Naive thymus-derived CD4-positive, alpha-beta T cell (primary cell): ENCODE data around the gene CD302. TPM values are rescaled to one million over a fixed set of nuclear protein-coding genes. Genes with fewer than 3 reads are reported as not detected.

Source experiments
- ATAC-seq: fragments of 150-1000 bp; cut with Tn5 transposase; 2 replicates; pipeline ENCODE4 v1.10.0; 2021; ENCODE audit warnings: mild to moderate bottlenecking, moderate library complexity
- CTCF ChIA-PET: fragments of 350-600 bp; sonication (Branson Sonifier 250); formaldehyde crosslinking; loops from one replicate; lab custom pipeline; 2021; ENCODE audit warnings: antibody characterized with exemption; lab: Charles Lee
- POLR2A ChIA-PET: fragments of 350-600 bp; sonication (Branson Sonifier 250); formaldehyde crosslinking; loops from one replicate; lab custom pipeline; 2021; ENCODE audit warnings: antibody characterized with exemption, inconsistent platforms; lab: Charles Lee
- DNase-seq, 9 donors: peaks; one replicate each; pipeline versions ENCODE4 v3.0.0 to v3.0.0-alpha.2; 2020 to 2022; ENCODE audit warnings: mixed read lengths in 1 of 9
- H3K27ac ChIP-seq: one replicate; pipeline ENCODE4 v1.7.0; 2013; ENCODE audit warnings: mild to moderate bottlenecking, low read depth, low read length, moderate library complexity
- H3K27me3 ChIP-seq, 2 donors: one replicate each; pipeline ENCODE4 v1.7.0; 2013; ENCODE audit warnings: low read length in 2 of 2, mild to moderate bottlenecking in 2 of 2, moderate library complexity in 2 of 2; ENCODE audit not compliant: control insufficient read depth in 2 of 2, insufficient read depth in 2 of 2
- H3K36me3 ChIP-seq, 3 experiments: 1 replicate in 2 of 3; 2 replicates in 1 of 3; pipeline ENCODE4 v1.7.0; 2013; ENCODE audit warnings: low read length in 3 of 3, mild to moderate bottlenecking in 3 of 3, moderate library complexity in 1 of 3; ENCODE audit not compliant: insufficient read depth in 3 of 3, control insufficient read depth in 2 of 3
- H3K4me1 ChIP-seq, 2 donors: one replicate each; pipeline ENCODE4 v1.7.0; 2013; ENCODE audit warnings: low read length in 2 of 2, mild to moderate bottlenecking in 2 of 2, moderate library complexity in 1 of 2; ENCODE audit not compliant: control insufficient read depth in 2 of 2, insufficient read depth in 2 of 2
- H3K4me3 ChIP-seq: 2 replicates; pipeline ENCODE4 v1.7.0; 2013; ENCODE audit warnings: mild to moderate bottlenecking, low read length
- H3K9me3 ChIP-seq, 3 experiments: 1 replicate in 2 of 3; 2 replicates in 1 of 3; pipeline ENCODE4 v1.7.0; 2013; ENCODE audit warnings: low read length in 3 of 3; ENCODE audit not compliant: control insufficient read depth in 2 of 3
- H3K27ac Mint-ChIP-seq, 9 donors: one replicate each; pipeline ENCODE4 v1.8.0; 2020 to 2022; ENCODE audit warnings: mixed read lengths in 9 of 9, mild to moderate bottlenecking in 8 of 9, moderate library complexity in 5 of 9, inconsistent platforms in 2 of 9
- H3K27me3 Mint-ChIP-seq, 5 donors: one replicate each; pipeline ENCODE4 v1.8.0; 2021 to 2022; ENCODE audit warnings: mixed read lengths in 5 of 5, mild to moderate bottlenecking in 1 of 5
- H3K36me3 Mint-ChIP-seq, 5 donors: one replicate each; pipeline ENCODE4 v1.8.0; 2020 to 2022; ENCODE audit warnings: mixed read lengths in 5 of 5, mild to moderate bottlenecking in 3 of 5, inconsistent platforms in 1 of 5
- H3K4me1 Mint-ChIP-seq, 7 donors: one replicate each; pipeline ENCODE4 v1.8.0; 2020 to 2022; ENCODE audit warnings: mixed read lengths in 7 of 7, mild to moderate bottlenecking in 3 of 7, inconsistent platforms in 1 of 7
- H3K4me3 Mint-ChIP-seq, 10 donors: one replicate each; pipeline ENCODE4 v1.8.0; 2020 to 2022; ENCODE audit warnings: mild to moderate bottlenecking in 10 of 10, mixed read lengths in 10 of 10, moderate library complexity in 6 of 10, inconsistent platforms in 2 of 10
- H3K9me3 Mint-ChIP-seq, 11 donors: one replicate each; pipeline ENCODE4 v1.8.0; 2020 to 2022; ENCODE audit warnings: mixed read lengths in 11 of 11, mild to moderate bottlenecking in 4 of 11, inconsistent platforms in 1 of 11, moderate library complexity in 1 of 11
- intact Hi-C, 2 donors: fragments of 100-400 bp; cut with micrococcal nuclease; formaldehyde crosslinking; loops; one replicate each; pipeline ENCODE4 v1.15.1; 2023
- polyA plus RNA-seq, 2 donors: library from polyadenylated mRNA; unstranded; fragments of 300-500 nt; fragmentation: Illumina TruSeq; gene quantifications; one replicate each; pipeline ENCODE4 v1.2.3, GENCODE V29; 2021
- total RNA-seq, 6 experiments: library from RNA in 5 of 6; stranded (reverse) in 5 of 6; gene quantifications; 1 replicate in 5 of 6; 2 replicates in 1 of 6; pipeline ENCODE4 v1.2.3 and lab custom pipeline; 2021 to 2026

Gene CD302
- total and polyA plus RNA-seq, 7 experiments from 2014 or later = 0.35 to 30.5 (median 1.2) TPM

GRCh38 chr2:159776321-159776720, 21.7 kb downstream of the CD302 start:
- Histone ChIP-seq H3K9me3 (no peaks in the 10 kb centered on the region), H3K4me3 (no peak overlapping the region), H3K36me3 (no peaks in the 10 kb centered on the region), H3K27ac (no peak overlapping the region), H3K4me1 (no peaks in the 10 kb centered on the region), H3K27me3 (no peaks in the 10 kb centered on the region)
- no peak for ATAC-seq
- intact Hi-C loops = loop anchor here in 1 of 2 donors (10.0 kb wide), 1 partner anchor 62 kb away; the partner anchor contains the start of gene MARCHF7
- Mint-ChIP-seq H3K9me3 (no peaks in the 10 kb centered on the region), H3K27ac (peak overlapping the region in 1 of 9 donors; percentile 9), H3K36me3 (peaks cover 0 to 6% (median 1%) of the 10 kb centered on the region in 5 donors), H3K4me3 (no peak overlapping the region), H3K4me1 (peaks cover 0 to 7% (median 3%) of the 10 kb centered on the region in 7 donors), H3K27me3 (no peaks in the 10 kb centered on the region)
- DNase-seq = no peak
- CTCF ChIA-PET = no interaction called here
- POLR2A ChIA-PET = no interaction called here

DNA sequence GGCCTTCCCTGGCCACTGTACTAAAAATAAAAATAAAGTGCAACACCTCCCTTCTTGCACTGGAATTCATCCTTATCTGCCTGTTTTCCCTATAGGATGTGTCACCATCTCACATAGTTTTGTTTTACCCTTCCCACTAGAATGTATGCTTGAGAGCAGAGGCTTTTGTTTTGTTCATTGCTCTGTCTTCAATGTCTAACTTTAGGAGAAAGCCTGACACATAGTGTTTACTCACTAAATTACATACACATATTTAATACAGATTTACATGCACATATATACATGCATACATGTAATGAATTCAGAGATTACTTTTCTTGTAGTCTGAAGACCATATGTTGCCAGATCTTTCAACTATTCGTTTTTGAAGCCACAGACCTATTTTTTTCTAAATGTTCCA, 23.0 kb downstream of the CD302 start:
- intact Hi-C loops = loop anchor here in 1 of 2 donors (10.0 kb wide), 1 partner anchor 60 kb away; the partner anchor contains the start of gene MARCHF7
- Mint-ChIP-seq H3K9me3 (no peaks in the 10 kb centered on the region), H3K36me3 (peaks cover 0 to 11% (median 7%) of the 10 kb centered on the region in 5 donors), H3K4me3 (no peak overlapping the region), H3K4me1 (peaks cover 0 to 7% (median 3%) of the 10 kb centered on the region in 7 donors), H3K27me3 (no peaks in the 10 kb centered on the region), H3K27ac (peak overlapping the region; percentile 3 to 79 (median 30))
- H3K4me1 ChIP-seq = no peaks in the 10 kb centered on the region
- no peak overlapping the region for H3K27ac ChIP-seq
- ChIA-PET CTCF (no interaction called here), POLR2A (no interaction called here)
- H3K27me3 ChIP-seq = no peaks in the 10 kb centered on the region
- ATAC-seq (peak; percentile 41), DNase-seq (no peak)
- no peaks in the 10 kb centered on the region for H3K36me3 ChIP-seq
- H3K9me3 ChIP-seq = no peaks in the 10 kb centered on the region
- H3K4me3 ChIP-seq = no peak overlapping the region

DNA sequence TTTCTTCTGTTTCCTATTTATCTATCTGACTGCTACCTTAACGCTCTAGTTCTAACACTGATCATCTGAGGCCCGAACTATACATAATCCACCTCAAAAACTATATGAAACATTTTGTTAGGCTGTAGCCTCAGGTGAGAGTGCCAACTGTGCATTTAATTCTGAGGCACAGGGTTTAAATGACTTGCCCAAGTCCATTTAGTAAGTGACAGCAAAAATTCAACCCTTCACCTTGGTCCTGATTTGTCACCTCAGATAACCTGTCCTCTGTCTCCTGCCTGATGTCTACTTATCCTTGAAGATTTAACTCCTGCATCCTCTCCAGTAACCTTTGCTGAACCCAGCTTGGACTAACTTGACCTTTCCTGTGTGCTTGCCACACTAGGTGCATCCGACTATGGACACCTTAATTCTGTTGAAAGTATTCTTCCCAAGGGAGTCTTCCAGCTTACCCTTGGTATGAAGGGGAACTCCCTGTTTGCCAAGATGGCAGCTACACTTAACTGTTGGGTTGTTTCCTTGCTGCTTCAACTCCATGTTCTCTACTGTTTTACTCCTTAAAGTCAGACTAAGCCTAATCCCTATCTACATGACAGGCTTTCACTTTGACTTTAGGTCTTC, 23.5 kb downstream of the CD302 start:
- Histone ChIP-seq H3K27me3 (no peaks in the 10 kb centered on the region), H3K36me3 (no peaks in the 10 kb centered on the region), H3K4me1 (no peaks in the 10 kb centered on the region), H3K4me3 (no peak overlapping the region), H3K9me3 (no peaks in the 10 kb centered on the region), H3K27ac (no peak overlapping the region)
- peaks cover 0 to 7% (median 3%) of the 10 kb centered on the region in 7 donors for H3K4me1 Mint-ChIP-seq
- no peaks in the 10 kb centered on the region for H3K27me3 Mint-ChIP-seq
- POLR2A ChIA-PET = no interaction called here
- intact Hi-C loops = loop anchor here in 1 of 2 donors (10.0 kb wide), 1 partner anchor 60 kb away; the partner anchor contains the start of gene MARCHF7
- H3K36me3 Mint-ChIP-seq = peaks cover 0 to 11% (median 7%) of the 10 kb centered on the region in 5 donors
- DNase-seq = no peak
- CTCF ChIA-PET = no interaction called here
- no peak overlapping the region for H3K4me3 Mint-ChIP-seq
- peak overlapping the region; percentile 13 to 79 (median 37) for H3K27ac Mint-ChIP-seq
- H3K9me3 Mint-ChIP-seq = no peaks in the 10 kb centered on the region
- no peak for ATAC-seq

GRCh38 chr2:159773886-159774285, 24.1 kb downstream of the CD302 start:
- no peak for DNase-seq
- H3K27ac Mint-ChIP-seq = peak overlapping the region in 4 of 9 donors; percentile 31 to 67 (median 42)
- no peak for ATAC-seq
- H3K36me3 Mint-ChIP-seq = peaks cover 0 to 15% (median 7%) of the 10 kb centered on the region in 5 donors
- Histone ChIP-seq H3K27me3 (no peaks in the 10 kb centered on the region), H3K4me3 (no peak overlapping the region), H3K27ac (no peak overlapping the region), H3K4me1 (no peaks in the 10 kb centered on the region), H3K36me3 (peaks cover 0 to 3% (median 0%) of the 10 kb centered on the region in 3 experiments), H3K9me3 (no peaks in the 10 kb centered on the region)
- H3K4me3 Mint-ChIP-seq = no peak overlapping the region
- intact Hi-C loops = loop anchor here in 1 of 2 donors (10.0 kb wide), 1 partner anchor 59 kb away; the partner anchor contains the start of gene MARCHF7
- H3K9me3 Mint-ChIP-seq = no peaks in the 10 kb centered on the region
- no peaks in the 10 kb centered on the region for H3K27me3 Mint-ChIP-seq
- H3K4me1 Mint-ChIP-seq = peaks cover 0 to 6% (median 3%) of the 10 kb centered on the region in 7 donors
- POLR2A ChIA-PET = no interaction called here
- CTCF ChIA-PET = no interaction called here

DNA sequence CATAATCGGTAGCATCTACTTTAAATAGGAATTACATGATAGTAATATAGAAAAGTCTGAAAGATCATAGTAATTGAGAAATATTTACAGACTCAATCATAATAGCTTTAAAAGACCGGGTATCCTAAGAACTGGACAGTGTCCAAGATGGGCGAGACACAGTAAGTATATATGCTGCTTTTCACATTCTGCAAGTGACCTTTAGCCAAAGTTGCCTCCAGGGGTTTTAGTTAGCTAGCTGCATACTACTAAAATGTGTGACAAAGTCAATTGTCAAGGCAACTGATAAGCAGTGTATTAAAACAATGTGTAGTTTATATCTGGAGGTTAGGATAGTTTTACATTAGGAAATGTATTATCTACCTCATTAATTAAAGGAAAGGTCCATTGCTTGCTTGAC, 24.6 kb downstream of the CD302 start:
- POLR2A ChIA-PET = no interaction called here
- H3K27ac ChIP-seq = no peak overlapping the region
- intact Hi-C loops = loop anchor here in 1 of 2 donors (10.0 kb wide), 1 partner anchor 59 kb away; the partner anchor contains the start of gene MARCHF7

DNA sequence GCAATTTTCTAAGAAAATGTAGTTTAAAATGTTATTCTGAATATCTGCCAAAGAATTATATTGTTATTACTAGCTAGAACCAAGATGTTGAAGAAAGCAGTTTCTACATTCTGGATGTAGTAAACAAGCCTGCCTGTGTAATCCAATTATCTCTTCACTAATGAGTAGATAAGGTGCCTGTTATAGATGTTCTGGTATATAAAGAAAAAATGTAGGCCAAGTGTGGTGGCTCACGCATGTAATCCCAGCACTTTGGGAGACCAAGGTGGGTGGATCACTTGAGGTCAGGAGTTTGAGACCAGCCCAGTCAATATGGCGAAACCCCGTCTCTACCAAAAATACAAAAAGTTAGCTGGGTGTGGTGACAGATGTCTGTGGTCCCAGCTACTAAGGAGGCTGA, 28.9 kb downstream of the CD302 start:
- CTCF ChIA-PET = no interaction called here
- POLR2A ChIA-PET = interaction anchor here (1.1 kb wide), 1 partner anchor 26 kb away, joined by 3 read pairs; no protein-coding TSS in a partner anchor
- no peaks in the 10 kb centered on the region for H3K9me3 ChIP-seq
- no peak for DNase-seq
- intact Hi-C loops = no loop called here
- Mint-ChIP-seq H3K27ac (peak overlapping the region in 2 of 9 donors; percentile 25 to 87), H3K27me3 (no peaks in the 10 kb centered on the region), H3K4me1 (peaks cover 0 to 7% (median 1%) of the 10 kb centered on the region in 7 donors), H3K36me3 (peaks cover 0 to 28% (median 16%) of the 10 kb centered on the region in 5 donors), H3K9me3 (peaks cover 0 to 2% (median 0%) of the 10 kb centered on the region in 11 donors), H3K4me3 (no peak overlapping the region)
- H3K27me3 ChIP-seq = no peaks in the 10 kb centered on the region
- ATAC-seq = no peak
- H3K4me3 ChIP-seq = no peak overlapping the region
- H3K4me1 ChIP-seq = no peaks in the 10 kb centered on the region
- H3K27ac ChIP-seq = no peak overlapping the region
- peaks cover 0 to 13% (median 3%) of the 10 kb centered on the region in 3 experiments for H3K36me3 ChIP-seq

More for the DNA sequence above, 24.6 kb downstream of the CD302 start:
- H3K4me1 ChIP-seq = no peaks in the 10 kb centered on the region
- Mint-ChIP-seq H3K36me3 (peaks cover 0 to 16% (median 7%) of the 10 kb centered on the region in 5 donors), H3K4me3 (no peak overlapping the region), H3K27me3 (no peaks in the 10 kb centered on the region), H3K9me3 (no peaks in the 10 kb centered on the region), H3K4me1 (peaks cover 0 to 6% (median 3%) of the 10 kb centered on the region in 7 donors), H3K27ac (peak overlapping the region in 2 of 9 donors; percentile 33 to 62)
- ATAC-seq = no peak
- CTCF ChIA-PET = no interaction called here
- H3K9me3 ChIP-seq = no peaks in the 10 kb centered on the region
- peaks cover 0 to 3% (median 0%) of the 10 kb centered on the region in 3 experiments for H3K36me3 ChIP-seq
- DNase-seq = no peak
- H3K4me3 ChIP-seq = no peak overlapping the region
- H3K27me3 ChIP-seq = no peaks in the 10 kb centered on the region
